Body of pancreas (tissue), 4 donors: ENCODE data around the gene TMEM134.

ENCODE experiments used
- POLR2A ChIP-seq, 3 donors: fragments of 450-650 bp; IDR thresholded peaks; one replicate each; pipeline ENCODE4 v1.6.1; 2016; ENCODE audit warnings: antibody characterized with exemption in 3 of 3, mild to moderate bottlenecking in 2 of 3
- TF ChIP-seq, protein P1 (sequence below), 7 experiments: fragments of 450-650 bp in 4 of 7; fragments of 200-600 bp in 3 of 7; sonication (generic) in 3 of 7; IDR thresholded peaks; one replicate each; pipeline ENCODE4 v1.5.1; 2016 to 2019; ENCODE audit warnings: antibody characterized with exemption in 7 of 7

GRCh38 chr11:67504950-67505581, 36.0 kb upstream of the TMEM134 start, which contains the start of gene PITPNM1:
- TF ChIP-seq, protein P1, sequence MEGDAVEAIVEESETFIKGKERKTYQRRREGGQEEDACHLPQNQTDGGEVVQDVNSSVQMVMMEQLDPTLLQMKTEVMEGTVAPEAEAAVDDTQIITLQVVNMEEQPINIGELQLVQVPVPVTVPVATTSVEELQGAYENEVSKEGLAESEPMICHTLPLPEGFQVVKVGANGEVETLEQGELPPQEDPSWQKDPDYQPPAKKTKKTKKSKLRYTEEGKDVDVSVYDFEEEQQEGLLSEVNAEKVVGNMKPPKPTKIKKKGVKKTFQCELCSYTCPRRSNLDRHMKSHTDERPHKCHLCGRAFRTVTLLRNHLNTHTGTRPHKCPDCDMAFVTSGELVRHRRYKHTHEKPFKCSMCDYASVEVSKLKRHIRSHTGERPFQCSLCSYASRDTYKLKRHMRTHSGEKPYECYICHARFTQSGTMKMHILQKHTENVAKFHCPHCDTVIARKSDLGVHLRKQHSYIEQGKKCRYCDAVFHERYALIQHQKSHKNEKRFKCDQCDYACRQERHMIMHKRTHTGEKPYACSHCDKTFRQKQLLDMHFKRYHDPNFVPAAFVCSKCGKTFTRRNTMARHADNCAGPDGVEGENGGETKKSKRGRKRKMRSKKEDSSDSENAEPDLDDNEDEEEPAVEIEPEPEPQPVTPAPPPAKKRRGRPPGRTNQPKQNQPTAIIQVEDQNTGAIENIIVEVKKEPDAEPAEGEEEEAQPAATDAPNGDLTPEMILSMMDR (IDR thresholded peaks at IDR 0.05), result no peak
- no peak for TF ChIP-seq POLR2A (IDR thresholded peaks at IDR 0.05)
